HepG2 (cell line): ENCODE data around the gene KAT2A. TPM values are rescaled to one million over a fixed set of nuclear protein-coding genes. Genes with fewer than 3 reads are reported as not detected.

Experiments
- ATAC-seq: fragments of 200-7000 bp; cut with Tn5 transposase; 3 replicates; pipeline ENCODE4 v1.9.1; 2020; ENCODE audit warnings: mild to moderate bottlenecking, moderate library complexity
- BruUV-seq: library from RNA; stranded (reverse); fragments of 400-500 nt; replicated peaks from 2 replicates; lab custom pipeline; 2021; lab: Mats Ljungman, UMichigan
- CTCF ChIA-PET: fragments of 300-600 bp; formaldehyde crosslinking; extraction: SDS; loops from one replicate; lab custom pipeline; 2021; ENCODE audit warnings: low total read pairs, inconsistent platforms, low intra/inter-chr PET ratio; lab: Yijun Ruan, JAX
- POLR2A ChIA-PET: fragments of 350-600 bp; sonication (Branson Sonifier 250); formaldehyde crosslinking; loops from one replicate; lab custom pipeline; 2020; ENCODE audit warnings: antibody characterized with exemption, inconsistent platforms; lab: Yijun Ruan, JAX
- DNase-seq: peaks from one replicate; pipeline ENCODE4 v3.0.0-alpha.2; 2015; ENCODE audit warnings: low spot score
- FAIRE-seq: peaks from 3 replicates; lab custom pipeline; 2011; peaks lifted over from hg19 to GRCh38; lab: Jason Lieb, UNC
- H2AFZ ChIP-seq: one replicate; pipeline ENCODE4 v1.6.1; 2011; ENCODE audit warnings: low read length, inconsistent platforms
- H3K27ac ChIP-seq: fragments of 300-600 bp; 3 replicates; pipeline ENCODE4 v1.8.0; 2011; ENCODE audit warnings: mixed run types, mild to moderate bottlenecking, mixed read lengths, low read length, inconsistent platforms; ENCODE audit not compliant: insufficient read depth; ENCODE audit errors: extremely low read length
- H3K27me3 ChIP-seq, 2 experiments: fragments of 200-600 bp in 1 of 2; 2 replicates in 1 of 2; 3 replicates in 1 of 2; pipeline versions ENCODE4 v1.6.0 to v1.8.0; 2011; ENCODE audit warnings: low read length in 2 of 2, mild to moderate bottlenecking in 2 of 2, moderate library complexity in 2 of 2, inconsistent platforms in 1 of 2; ENCODE audit not compliant: insufficient read depth in 2 of 2, control insufficient read depth in 1 of 2
- H3K36me3 ChIP-seq, 2 experiments: fragments of 200-600 bp in 1 of 2; replicated peaks in 1 of 2; 2 replicates in 1 of 2; 3 replicates in 1 of 2; pipeline versions ENCODE4 v1.5.1 to v1.8.0; 2011; ENCODE audit warnings: low read length in 2 of 2, inconsistent platforms in 1 of 2; ENCODE audit not compliant: insufficient read depth in 2 of 2, control insufficient read depth in 1 of 2
- H3K4me1 ChIP-seq: 2 replicates; pipeline ENCODE4 v1.5.1; 2012; ENCODE audit warnings: low read length, inconsistent platforms; ENCODE audit not compliant: insufficient read depth
- H3K4me2 ChIP-seq: 2 replicates; pipeline ENCODE4 v1.6.0; 2011; ENCODE audit warnings: low read depth, low read length, inconsistent platforms
- H3K4me3 ChIP-seq, 3 experiments: fragments of 200-600 bp in 1 of 3; sonication (generic), shearing (Covaris generic) in 1 of 3; replicated peaks in 1 of 3; 2 replicates each; pipeline ENCODE4 v1.5.1; 2011 to 2016; ENCODE audit warnings: low read length in 3 of 3, inconsistent platforms in 2 of 3, low read depth in 2 of 3, mild to moderate bottlenecking in 2 of 3, control low read depth in 1 of 3, mixed read lengths in 1 of 3; ENCODE audit not compliant: insufficient read depth in 1 of 3
- H3K79me2 ChIP-seq: one replicate; pipeline ENCODE4 v1.6.1; 2011; ENCODE audit warnings: low read length, inconsistent platforms; ENCODE audit not compliant: insufficient read depth
- H3K9ac ChIP-seq: 2 replicates; pipeline ENCODE4 v1.6.0; 2011; ENCODE audit warnings: mild to moderate bottlenecking, low read depth, low read length, inconsistent platforms; ENCODE audit not compliant: insufficient read depth
- H3K9me3 ChIP-seq: 2 replicates; pipeline ENCODE4 v1.5.1; 2012; ENCODE audit warnings: mild to moderate bottlenecking, low read length
- H4K20me1 ChIP-seq: 2 replicates; pipeline ENCODE4 v1.6.0; 2011; ENCODE audit warnings: inconsistent platforms, mild to moderate bottlenecking, low read length, moderate library complexity; ENCODE audit not compliant: insufficient read depth
- AKAP8 ChIP-seq: sonication (generic); formaldehyde crosslinking; IDR thresholded peaks from 2 replicates; pipeline ENCODE4 v1.5.1; 2020; ENCODE audit warnings: mild to moderate bottlenecking, missing genetic modification reagents
- BHLHE40 ChIP-seq: IDR thresholded peaks from 2 replicates; pipeline ENCODE4 v1.6.1; 2011; ENCODE audit warnings: low read length, improper control_type of control experiment
- GATA4 ChIP-seq: sonication (generic); IDR thresholded peaks from 2 replicates; pipeline ENCODE4 v1.6.1; 2016; ENCODE audit warnings: antibody characterized with exemption, low read depth, borderline replicate concordance
- HES4 ChIP-seq: sonication (generic); formaldehyde crosslinking; IDR thresholded peaks from 2 replicates; pipeline ENCODE4 v1.9.0; 2021; ENCODE audit warnings: mild to moderate bottlenecking, missing genetic modification reagents, borderline replicate concordance
- NFE2L1 ChIP-seq: sonication (generic); formaldehyde crosslinking; IDR thresholded peaks from 2 replicates; pipeline ENCODE4 v1.4.0; 2020; ENCODE audit warnings: missing genetic modification reagents, mild to moderate bottlenecking, borderline replicate concordance
- NRL ChIP-seq: sonication (generic); formaldehyde crosslinking; IDR thresholded peaks from 2 replicates; pipeline ENCODE4 v1.5.0; 2020; ENCODE audit warnings: missing genetic modification reagents, mild to moderate bottlenecking, moderate library complexity, borderline replicate concordance
- RARG ChIP-seq: sonication (generic); formaldehyde crosslinking; IDR thresholded peaks from 2 replicates; pipeline ENCODE4 v1.4.0; 2020; ENCODE audit warnings: low read depth, mild to moderate bottlenecking, missing genetic modification reagents
- SIX4 ChIP-seq: sonication (generic); formaldehyde crosslinking; IDR thresholded peaks from 2 replicates; pipeline ENCODE4 v1.4.0; 2020; ENCODE audit warnings: missing genetic modification reagents
- SP140L ChIP-seq: sonication (generic); formaldehyde crosslinking; IDR thresholded peaks from 2 replicates; pipeline ENCODE4 v1.4.0; 2020; ENCODE audit warnings: missing genetic modification reagents, borderline replicate concordance
- ZBTB33 ChIP-seq: sonication (generic); formaldehyde crosslinking; IDR thresholded peaks from 2 replicates; pipeline ENCODE4 v1.4.0; 2020; ENCODE audit warnings: missing genetic modification reagents
- ZNF432 ChIP-seq: sonication (generic); formaldehyde crosslinking; IDR thresholded peaks from 2 replicates; pipeline ENCODE4 v1.5.0; 2020; ENCODE audit warnings: missing genetic modification reagents, mild to moderate bottlenecking, borderline replicate concordance
- ZNF562 ChIP-seq: sonication (generic); formaldehyde crosslinking; IDR thresholded peaks from 2 replicates; pipeline ENCODE4 v1.8.0; 2022; ENCODE audit warnings: missing genetic modification reagents, borderline replicate concordance
- ZNF569 ChIP-seq: sonication (generic); formaldehyde crosslinking; IDR thresholded peaks from 2 replicates; pipeline ENCODE4 v1.5.0; 2020; ENCODE audit warnings: mild to moderate bottlenecking, missing genetic modification reagents, moderate library complexity, borderline replicate concordance
- ZNF614 ChIP-seq: IDR thresholded peaks from 2 replicates; pipeline ENCODE4 v1.6.1; 2018; ENCODE audit warnings: missing biosample characterization, missing genetic modification reagents, inconsistent platforms, borderline replicate concordance
- ZNF619 ChIP-seq: sonication (generic); formaldehyde crosslinking; IDR thresholded peaks from 2 replicates; pipeline ENCODE4 v1.4.0; 2020; ENCODE audit warnings: mild to moderate bottlenecking, missing genetic modification reagents
- ZNF644 ChIP-seq: IDR thresholded peaks from 2 replicates; pipeline ENCODE4 v1.6.1; 2016; ENCODE audit warnings: low read depth
- WGBS: methylation state at CpG from one replicate; pipeline ENCODE4 v1.1.6; 2017; ENCODE audit warnings: low lambda C conversion rate; 5-methylcytosine and 5-hydroxymethylcytosine counted together
- in situ Hi-C: cut with HindIII; loops from 2 replicates; pipeline ENCODE4 v1.10.0; 2017; ENCODE audit warnings: low pct_unique_long_range_greater_than_20kb; ENCODE audit not compliant: extremely low pct_ligation_motif_present
- intact Hi-C: fragments of 100-400 bp; cut with micrococcal nuclease; formaldehyde crosslinking; loops from one replicate; pipeline ENCODE4 v1.10.0; 2022; ENCODE audit not compliant: unreplicated experiment
- polyA plus RNA-seq, 8 experiments: library from polyadenylated mRNA; depleted of rRNA in 3 of 8; stranded (reverse) in 7 of 8; unstranded in 1 of 8; fragments of >200 nt; fragmentation: Illumina TruSeq in 4 of 8; extraction: Trizol in 4 of 8; gene quantifications; 2 replicates each; pipeline versions ENCODE4 v1.2.1 to v1.2.3, GENCODE V29; 2011 to 2016; ENCODE audit warnings: low read depth in 4 of 8, missing spikeins in 1 of 8, mixed read lengths in 1 of 8; ENCODE audit not compliant: insufficient read depth in 1 of 8
- total RNA-seq, 5 experiments: library from RNA; depleted of rRNA; stranded (reverse); fragments of >200 nt; fragmentation: Illumina TruSeq; extraction: Trizol; gene quantifications; 2 replicates each; pipeline ENCODE4 v1.2.3, GENCODE V29; 2016; ENCODE audit warnings: low read depth in 1 of 5

KAT2A gene
- total and polyA plus RNA-seq, 2 of the 13 experiments (the other 11 are each of a cell fraction or from before 2014, with no cell fraction given) = 29.1 to 90.4 TPM

GRCh38 chr17:42104264-42104663 lies 16.9 kb downstream of the KAT2A start:
- H2AFZ ChIP-seq = no peak overlapping the region
- H3K36me3 ChIP-seq = no peaks in the 10 kb centered on the region
- H3K27me3 ChIP-seq = peaks cover 1 to 13% of the 10 kb centered on the region in 2 experiments; a peak in 2 of 5 replicates
- CTCF ChIA-PET = interaction anchor here (1.4 kb wide), 1 partner anchor 13 kb away, joined by 5 read pairs; no protein-coding TSS in a partner anchor
- no peaks in the 10 kb centered on the region for H3K9me3 ChIP-seq
- no peak for TF ChIP-seq ZNF619
- no peak for TF ChIP-seq NRL (CRISPR knock-in tag)
- no peak for TF ChIP-seq SIX4 (CRISPR knock-in tag)
- TF ChIP-seq SP140L (CRISPR knock-in tag) = no peak
- TF ChIP-seq NFE2L1 (CRISPR knock-in tag) = no peak
- TF ChIP-seq RARG (CRISPR knock-in tag) = no peak
- peaks cover 25% of the 10 kb centered on the region for H3K4me1 ChIP-seq
- ATAC-seq (no peak), DNase-seq (no peak), FAIRE-seq (no peak)
- no peak overlapping the region for H3K9ac ChIP-seq
- no TSS peak for BruUV-seq
- H3K4me2 ChIP-seq = no peak overlapping the region
- no peak overlapping the region for H3K27ac ChIP-seq
- intact Hi-C loops (no loop called here), in situ Hi-C loops (loop anchor here (5.0 kb wide), 1 partner anchor 37 kb away; no protein-coding TSS in a partner anchor)
- H4K20me1 ChIP-seq = no peaks in the 10 kb centered on the region
- no peak overlapping the region for H3K4me3 ChIP-seq
- no peaks in the 10 kb centered on the region for H3K79me2 ChIP-seq
- 33% methylated on average over 1 of the region's 3 CpGs for WGBS
- POLR2A ChIA-PET = interaction anchor here (1.1 kb wide), 1 partner anchor 137 kb away, joined by 3 read pairs; no protein-coding TSS in a partner anchor

- intact Hi-C loops (no loop called here), in situ Hi-C loops (loop anchor here (5.0 kb wide), 1 partner anchor 36 kb away; no protein-coding TSS in a partner anchor)
- H3K9ac ChIP-seq = no peak overlapping the region
- no peaks in the 10 kb centered on the region for H3K79me2 ChIP-seq
- no peak overlapping the region for H3K4me3 ChIP-seq
- ATAC-seq (no peak), DNase-seq (no peak), FAIRE-seq (no peak)
- no peaks in the 10 kb centered on the region for H3K9me3 ChIP-seq
- BruUV-seq = no TSS peak
- peaks cover 28% of the 10 kb centered on the region for H3K4me1 ChIP-seq
- no peaks in the 10 kb centered on the region for H3K36me3 ChIP-seq
- WGBS = 51% methylated on average over 7 of the region's 11 CpGs
- CTCF ChIA-PET = interaction anchor here (1.4 to 7.0 kb wide), 2 partner anchors 14 to 36 kb away, joined by 5 to 125 read pairs; no protein-coding TSS in a partner anchor
- peaks cover 4 to 21% of the 10 kb centered on the region in 2 experiments; a peak in 3 of 5 replicates for H3K27me3 ChIP-seq
- no peak overlapping the region for H3K4me2 ChIP-seq
- POLR2A ChIA-PET = interaction anchor here (1.1 kb wide), 1 partner anchor 136 kb away, joined by 3 read pairs; no protein-coding TSS in a partner anchor
- H3K27ac ChIP-seq = no peak overlapping the region
- no peaks in the 10 kb centered on the region for H4K20me1 ChIP-seq
- no peak overlapping the region for H2AFZ ChIP-seq
- peak; percentile 61; the same call in 1 of the 2 replicates for TF ChIP-seq ZBTB33 (CRISPR knock-in tag)
- TF ChIP-seq AKAP8 = no peak
- no peak for TF ChIP-seq ZNF614
- 0 out of 2 replicates have a peak, but pooled peaks have one; percentile 18 for TF ChIP-seq BHLHE40
- TF ChIP-seq GATA4 = no peak
- TF ChIP-seq ZNF432 (CRISPR knock-in tag) = no peak
- no peak for TF ChIP-seq HES4 (CRISPR knock-in tag)
- no peak for TF ChIP-seq ZNF644
- no peak for TF ChIP-seq ZNF562 (CRISPR knock-in tag)
- no peak for TF ChIP-seq ZNF569
Measured at GRCh38 chr17:42103221-42103954, 17.8 kb downstream of the KAT2A start.
